D341Med (cell line): ENCODE results near the gene TNS3.

Source experiments
- DNase-seq: peaks from one replicate; pipeline ENCODE4 v3.0.0; 2012; ENCODE audit warnings: low spot score

TNS3 gene

DNA sequence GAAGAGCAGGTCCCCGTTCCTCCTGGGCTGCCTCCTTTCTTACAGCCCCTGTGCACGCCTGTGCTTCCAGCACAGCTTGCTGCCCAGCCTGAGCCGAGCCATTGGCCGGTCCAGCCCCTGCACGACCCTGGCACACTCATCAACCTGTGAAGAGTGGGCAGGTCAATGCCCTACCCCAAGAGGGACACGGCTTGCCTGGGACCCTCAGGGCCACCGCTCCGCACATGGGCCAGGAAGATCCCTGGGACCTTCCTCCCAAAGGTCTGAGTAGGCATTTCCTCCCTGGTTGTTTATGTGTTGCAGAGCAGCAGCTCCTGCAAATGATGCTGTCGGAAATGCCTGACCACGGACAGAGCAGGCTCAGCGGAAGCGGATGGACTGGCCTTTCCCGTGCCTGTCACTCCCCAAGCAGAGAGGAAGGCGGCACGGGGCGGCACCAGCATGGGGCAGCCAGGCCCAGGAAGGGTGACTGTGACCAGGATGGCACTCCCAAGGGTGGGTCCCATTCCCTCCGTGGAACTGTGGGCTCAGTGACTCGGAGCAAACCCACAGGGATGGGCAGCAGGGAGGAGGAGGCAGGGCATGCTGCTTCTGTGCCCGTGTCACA, 252.5 kb downstream of the TNS3 start:
- no peak for DNase-seq

DNA sequence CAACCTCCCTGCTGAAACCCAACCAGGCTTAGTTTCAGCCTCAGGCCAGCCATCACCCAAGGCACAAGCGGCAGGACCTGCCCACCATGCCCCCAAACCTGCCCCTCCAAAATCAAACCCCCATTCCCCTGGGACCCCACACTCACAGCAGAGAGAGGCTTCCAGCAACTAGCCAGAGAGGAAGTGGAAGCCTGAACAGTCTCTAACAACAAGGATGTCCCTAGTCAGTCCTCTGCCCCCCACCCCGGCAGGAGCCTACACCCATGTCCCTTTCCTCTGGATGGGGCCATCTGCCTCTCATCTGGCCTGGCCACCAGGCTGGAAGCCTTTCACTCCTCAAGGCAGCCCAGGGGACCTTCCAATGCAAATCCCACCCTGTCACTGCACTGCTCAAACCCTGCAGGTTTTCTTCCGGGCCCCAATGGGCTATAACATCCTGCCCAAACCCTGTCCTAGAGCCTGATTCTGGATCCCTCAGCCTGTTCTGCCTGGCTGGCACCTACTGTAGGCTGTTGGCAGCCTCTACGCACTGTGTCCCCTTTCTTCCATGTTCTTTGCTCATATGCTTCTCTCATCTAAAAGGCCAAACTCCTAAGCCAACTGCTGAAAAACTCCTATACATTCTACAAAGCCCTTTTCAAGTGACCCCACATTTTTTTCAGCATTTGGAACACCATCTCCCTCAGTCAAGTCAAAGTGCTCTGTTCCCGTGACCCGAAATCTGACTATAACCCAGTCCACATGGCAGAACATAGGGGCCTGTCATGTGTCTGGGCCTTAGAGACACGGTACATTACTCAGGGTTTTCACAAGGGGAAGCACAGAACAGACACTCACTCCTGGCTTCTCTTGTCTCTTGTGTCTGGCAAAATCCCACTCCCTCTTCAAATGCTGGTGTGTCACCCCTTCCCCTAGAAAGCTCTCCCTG, 253.3 kb downstream of the TNS3 start:
- no peak for DNase-seq

DNA sequence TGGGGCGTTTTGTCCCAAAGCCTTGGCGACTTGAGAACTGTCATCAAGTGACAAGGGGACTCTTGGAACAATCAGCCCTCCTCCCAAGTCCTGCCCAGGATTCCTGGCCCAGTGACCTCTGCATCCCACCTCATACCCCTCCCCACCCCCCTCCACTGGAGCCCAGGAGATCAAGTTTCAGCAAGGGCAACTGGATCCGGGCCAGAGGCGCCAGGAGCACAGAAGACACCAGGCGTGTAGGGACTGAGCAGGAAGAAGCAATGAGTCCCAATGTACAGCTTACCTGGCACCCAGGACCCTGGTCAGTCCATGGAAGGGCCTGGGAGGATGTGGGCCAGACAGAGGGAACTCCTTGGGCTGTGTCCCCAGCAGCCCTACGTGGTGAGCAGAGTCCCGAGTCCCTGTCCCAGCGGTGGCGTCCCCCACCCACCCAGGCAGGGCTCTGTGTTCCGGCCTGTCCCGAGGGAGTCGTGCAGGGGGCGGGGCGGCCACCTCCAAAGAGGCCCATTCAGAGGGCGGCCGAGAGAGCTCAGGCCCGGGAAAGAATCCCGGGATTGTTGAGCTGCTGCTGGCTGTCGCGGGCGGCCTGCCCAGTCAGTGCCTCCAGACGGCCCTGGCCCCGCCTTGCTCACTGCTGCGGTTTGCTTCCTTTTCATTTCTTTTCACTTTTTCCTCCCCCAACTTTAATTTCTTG, 254.1 kb downstream of the TNS3 start:
- no peak for DNase-seq

DNA sequence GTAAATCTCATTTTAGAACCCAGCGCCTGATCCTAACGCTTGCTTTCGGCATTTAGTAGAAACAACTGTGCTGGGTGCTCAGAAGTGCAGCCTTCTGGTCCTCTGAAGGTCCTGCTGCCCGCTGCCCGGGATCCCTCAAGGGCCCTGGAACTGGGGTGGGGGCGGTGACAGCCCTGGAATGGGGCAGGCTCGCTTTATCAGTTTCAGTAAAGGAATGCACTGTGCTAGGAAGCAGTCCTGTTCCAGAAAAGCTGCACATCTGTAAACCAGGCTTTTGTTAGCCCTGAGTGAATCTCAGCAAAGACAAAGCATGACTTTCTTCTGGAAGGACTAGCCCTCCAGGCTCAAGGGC, 254.6 kb downstream of the TNS3 start:
- DNase-seq = no peak

DNA sequence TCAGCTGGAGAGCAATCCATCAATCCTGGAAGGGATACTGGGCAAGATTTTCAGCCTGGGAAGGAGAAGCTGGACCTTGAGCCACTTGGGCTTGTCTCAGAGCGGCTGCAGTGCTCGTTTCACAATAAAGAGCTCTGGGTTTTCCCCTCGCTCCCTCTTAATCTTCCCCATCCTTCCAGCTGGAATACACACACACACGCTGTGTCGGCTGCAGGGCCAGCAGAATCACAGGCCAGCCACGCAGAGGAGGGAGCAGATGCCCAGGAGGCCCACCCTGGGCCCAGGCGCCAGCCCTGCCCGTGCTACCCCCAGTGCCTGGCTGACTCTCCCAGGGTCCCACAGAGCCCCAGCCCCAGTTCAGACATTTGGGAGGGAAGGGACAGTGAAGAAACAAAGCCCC, 255.1 kb downstream of the TNS3 start:
- DNase-seq = no peak

DNA sequence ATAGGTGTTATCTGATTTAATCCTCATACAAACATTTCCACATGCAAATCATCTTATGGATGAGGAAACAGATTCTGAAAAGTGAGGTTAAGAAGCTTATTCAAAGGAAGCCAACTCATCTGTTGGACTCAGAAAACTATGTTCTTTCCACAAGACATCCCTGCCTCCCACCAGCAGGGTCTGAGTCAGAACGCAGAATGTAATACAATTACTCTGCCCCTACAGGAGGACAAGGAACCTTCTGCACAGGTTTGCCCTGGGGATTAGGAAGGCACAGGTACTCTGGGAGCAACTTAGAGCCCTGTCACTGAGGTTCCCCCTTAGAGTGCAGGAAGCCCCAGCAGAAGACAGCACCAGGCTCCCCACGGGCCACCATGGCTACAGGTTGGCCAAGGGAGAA, 255.7 kb downstream of the TNS3 start:
- no peak for DNase-seq

DNA sequence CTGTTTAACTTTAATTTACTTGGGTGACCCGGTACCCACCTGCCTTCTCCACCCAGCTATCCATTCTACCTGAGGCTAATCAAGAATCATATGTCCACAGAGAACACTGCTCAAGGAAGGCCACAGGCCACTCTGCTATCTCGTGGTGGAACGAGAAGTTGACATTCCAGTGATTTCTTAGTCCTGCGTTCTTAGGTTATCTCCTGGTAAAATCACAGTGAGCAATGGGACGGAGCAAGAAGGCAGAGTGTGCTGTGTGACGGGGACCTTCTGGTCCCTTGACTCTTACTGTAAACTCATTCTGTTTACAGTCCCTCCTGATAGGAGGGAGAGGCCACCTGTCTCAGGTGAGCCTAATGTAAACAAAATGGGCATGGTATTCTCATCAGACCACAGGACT, 256.6 kb downstream of the TNS3 start:
- no peak for DNase-seq

DNA sequence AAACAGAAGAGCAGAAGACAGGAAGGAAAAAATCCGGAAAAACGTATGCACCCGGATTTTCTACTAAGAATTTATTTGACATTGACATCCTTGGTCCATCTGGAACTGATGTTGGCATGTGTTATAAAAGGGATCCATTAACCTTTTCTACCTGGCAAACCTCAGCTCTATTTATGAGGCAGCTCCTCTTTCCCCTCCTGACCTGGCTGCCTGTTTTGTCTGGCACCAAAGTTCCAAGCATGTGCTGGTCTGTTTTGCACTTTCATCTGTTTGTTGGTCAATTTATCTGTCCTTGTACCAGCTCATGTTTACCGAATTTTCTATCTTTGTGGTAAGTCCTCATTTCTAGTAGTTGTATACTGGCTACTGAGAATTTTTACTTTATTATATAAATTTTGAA, 258.0 kb downstream of the TNS3 start:
- no peak for DNase-seq

DNA sequence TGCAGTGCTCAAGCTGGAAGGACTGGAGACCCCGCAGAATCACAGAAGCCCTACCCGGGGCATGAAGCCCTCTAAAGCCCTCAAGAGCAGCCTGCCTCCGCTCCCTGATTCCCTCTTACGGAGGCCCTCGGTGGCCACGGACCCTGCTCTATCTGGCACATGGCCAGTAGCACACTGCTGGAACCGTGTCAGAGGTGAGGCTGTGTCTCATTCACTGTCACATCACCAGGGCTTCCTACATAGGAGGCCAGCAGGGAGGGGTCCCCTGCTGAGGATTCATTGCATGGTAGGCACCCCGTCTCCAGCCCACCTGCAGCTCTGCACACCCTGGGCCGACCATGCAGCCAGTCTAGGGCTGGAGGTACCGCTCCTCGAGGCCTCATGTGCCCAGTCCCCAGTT, 259.2 kb downstream of the TNS3 start:
- DNase-seq = no peak

DNA sequence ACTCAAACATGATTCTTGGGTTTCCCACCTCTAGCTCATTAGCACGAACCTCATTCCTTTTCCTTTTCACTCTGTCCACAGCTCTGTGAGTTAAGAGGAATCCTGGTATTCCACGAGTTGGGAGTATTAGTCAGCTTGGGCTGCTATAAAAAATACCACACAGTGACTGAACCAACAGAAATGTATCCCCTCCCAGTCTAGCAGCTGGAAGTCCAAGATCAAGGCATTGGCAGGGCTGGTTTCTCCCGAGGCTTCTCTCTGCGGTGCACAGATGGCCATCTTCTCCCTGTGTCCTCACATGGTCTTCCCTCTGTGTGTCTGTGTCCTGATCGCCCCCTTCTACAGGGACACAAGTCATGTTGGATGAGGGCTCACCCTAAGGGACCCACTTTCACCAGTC, 261.6 kb downstream of the TNS3 start:
- DNase-seq = no peak

DNA sequence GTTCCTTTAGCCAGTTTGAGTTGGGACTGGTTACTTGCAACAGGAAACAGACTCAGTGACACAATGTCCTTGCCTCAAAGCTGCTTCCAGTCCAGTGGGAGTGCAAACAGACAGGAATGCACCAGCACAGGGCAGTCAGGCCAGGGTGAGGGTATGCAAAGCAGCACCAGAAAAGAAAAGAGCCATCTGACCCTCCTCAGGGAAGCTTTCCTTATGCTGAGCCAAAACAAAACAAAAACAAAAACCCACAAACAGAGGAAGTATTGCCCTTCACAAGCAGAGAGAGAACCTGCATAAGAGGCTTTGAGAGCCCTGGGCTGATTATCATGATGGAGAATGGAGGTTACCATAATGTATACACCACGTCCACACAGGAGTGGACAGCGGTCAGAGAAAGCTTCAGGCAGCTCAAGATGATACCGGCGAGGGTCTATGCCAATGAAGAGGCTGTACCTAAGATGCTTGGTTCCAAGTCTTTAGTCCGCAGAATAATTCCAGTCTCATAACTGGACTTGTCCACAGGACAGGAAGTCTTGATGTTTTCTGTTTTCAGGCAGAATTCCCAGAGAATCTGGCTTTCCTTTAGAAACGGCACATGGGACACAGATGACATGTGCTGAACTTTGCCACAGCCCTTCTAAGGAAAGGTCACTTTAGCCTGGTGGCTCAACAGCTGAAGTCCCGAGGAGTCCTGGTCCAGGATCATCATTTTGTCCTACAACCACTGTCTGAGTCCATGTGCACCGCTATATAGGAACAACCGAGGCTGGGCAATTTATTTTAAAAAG, 263.3 kb downstream of the TNS3 start:
- no peak for DNase-seq

DNA sequence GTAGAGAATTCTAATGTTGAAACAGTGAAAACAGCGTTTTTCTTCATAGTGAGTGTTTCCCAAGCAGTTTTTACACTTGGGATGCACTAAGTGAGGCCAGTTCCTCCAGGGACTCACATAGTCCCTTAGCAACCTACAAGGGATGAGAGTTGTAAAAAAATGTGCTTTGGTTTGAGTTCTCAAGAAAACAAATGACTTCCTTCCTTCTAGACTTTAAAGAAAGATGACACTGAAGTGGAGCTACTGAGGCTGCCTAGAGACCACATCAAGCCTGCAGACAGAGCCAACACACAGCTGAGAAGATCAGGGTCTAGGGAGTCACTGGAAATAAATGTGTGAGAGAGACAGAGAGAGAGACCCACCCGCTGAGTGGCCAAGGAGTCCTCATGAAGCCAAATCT, 264.4 kb downstream of the TNS3 start:
- DNase-seq = no peak

DNA sequence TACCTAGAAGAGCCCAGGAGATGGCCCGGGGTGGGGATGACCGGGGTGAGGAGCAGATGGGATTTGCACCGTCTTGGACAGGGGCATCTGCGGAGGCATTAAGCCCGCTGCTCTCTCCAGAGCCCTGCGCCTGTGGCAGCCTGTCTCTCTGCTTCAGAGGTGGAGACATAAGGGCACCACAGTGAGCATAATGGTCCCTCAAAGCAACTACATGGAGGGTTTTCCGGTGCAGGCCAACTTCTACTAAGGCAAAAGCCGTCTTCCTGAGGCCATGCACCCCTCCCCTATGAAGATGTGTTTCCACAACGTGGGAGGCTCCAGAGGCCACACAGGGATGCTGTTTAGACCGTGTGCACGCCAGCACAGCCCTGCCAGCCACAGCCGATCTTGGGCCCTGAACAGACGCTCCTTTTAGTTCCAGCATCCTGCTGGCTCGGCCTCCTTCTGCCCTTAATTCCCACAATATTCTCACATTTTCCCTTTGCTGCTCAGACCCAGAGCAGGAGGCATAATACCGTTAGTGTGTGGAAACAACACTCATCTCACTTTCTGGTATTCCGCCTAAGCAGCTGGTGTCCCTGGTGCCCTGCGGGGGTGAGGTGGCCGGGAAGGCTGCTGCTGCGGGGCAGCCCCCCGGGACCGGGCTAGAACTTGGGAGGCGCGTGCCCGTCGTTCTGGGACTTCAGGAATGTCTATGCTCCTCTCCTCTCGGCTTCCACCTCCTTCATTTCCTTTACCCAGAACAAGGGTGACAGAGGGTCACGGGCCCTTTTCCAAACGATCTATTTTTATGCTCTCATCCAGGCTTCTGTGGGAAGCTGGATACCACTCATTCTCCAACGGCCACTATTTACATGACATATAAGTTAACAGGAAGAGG, 266.9 kb downstream of the TNS3 start:
- no peak for DNase-seq

DNA sequence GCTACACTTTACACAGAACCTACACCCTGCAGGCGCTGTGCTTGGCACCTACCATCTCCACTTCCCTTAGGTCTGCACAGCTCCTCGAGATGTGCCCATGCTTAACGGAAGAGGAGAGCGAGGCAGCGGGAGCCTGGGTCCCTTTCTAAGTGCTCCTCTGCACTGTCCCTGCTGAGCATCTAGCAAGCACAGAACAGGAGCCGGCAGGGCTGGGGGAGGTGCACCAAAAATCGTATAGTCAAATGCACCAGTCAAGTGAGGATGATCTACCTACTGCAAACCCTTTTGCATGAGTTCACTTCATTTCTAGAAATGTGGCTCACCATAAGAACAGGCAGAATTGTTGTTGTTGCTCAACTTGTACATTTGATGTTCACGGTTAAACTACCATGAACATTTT, 267.7 kb downstream of the TNS3 start:
- DNase-seq = no peak

DNA sequence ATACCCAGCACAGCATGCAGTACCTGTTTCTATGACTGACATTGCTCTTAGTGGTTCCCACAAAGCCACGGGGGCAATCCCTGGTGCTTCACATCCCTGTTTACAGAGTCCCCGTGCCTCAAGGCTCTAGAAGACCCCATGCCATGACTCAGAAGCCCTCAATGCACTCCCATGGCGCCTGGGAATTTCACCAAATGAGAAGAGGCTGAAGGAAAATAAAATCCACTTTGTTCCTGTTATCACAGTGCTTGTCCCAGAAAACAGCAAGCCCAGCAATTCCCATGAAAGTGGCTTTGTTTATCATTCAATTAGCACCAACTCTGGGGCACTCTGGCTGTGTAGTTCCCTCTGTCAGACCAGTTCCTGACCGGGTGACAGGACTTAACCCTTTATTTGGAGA, 268.3 kb downstream of the TNS3 start:
- DNase-seq = no peak

DNA sequence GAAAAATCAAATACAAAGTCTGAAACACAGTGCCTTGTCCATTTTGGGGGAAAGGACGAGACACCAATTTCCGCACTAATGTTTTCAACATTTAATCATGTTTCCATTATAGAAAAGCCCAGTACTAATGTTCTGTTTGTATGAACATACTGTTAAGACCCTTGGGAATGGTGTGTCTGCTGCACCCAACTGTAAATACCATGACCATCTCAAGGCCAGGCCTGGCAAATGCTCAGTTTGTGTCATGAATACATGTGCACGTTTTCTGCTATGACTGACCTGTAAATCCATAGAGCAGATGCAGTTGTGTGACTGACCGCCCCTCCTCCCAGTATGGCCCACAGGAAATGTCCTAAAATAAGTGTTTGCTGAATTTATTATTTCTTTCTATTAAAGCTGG, 270.0 kb downstream of the TNS3 start:
- no peak for DNase-seq

DNA sequence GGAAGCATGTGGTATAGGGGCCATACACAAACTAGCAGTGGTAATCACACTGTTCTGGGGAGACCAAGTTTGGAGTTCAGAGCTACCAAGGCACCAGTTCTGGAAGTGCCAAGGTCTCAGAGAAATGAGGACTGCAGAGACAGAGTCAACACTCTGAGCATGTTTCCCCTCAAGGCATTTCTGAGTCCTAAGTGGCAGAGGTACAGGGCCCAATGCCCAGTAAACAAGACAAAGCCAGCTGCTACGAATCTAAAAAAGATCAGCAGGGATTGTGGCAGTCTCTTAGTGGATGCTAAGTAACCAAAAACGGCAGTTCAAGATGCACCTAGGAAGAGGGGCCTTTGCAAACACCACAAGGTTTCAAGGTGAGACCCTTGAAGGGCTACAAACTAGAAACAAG, 271.9 kb downstream of the TNS3 start:
- DNase-seq = no peak

DNA sequence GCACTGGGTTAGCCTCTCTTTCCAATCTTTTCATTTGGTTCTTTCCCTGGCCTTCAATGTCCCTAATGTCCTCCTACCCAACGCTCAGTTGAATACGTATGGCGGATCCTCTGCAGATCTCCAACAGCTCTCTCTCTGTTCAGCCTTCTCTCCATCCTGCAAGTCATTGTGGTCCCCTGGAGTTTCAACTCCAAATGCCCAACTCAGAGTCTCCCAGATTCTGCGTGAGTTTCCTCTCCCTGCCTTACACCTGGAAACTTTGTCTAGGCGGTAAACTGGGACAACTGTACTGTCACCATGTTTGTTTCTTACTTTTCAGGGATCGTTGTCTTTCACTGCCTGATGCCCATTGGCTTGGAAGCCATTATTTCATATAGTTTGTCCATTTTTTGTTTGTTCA, 273.1 kb downstream of the TNS3 start:
- DNase-seq = no peak

DNA sequence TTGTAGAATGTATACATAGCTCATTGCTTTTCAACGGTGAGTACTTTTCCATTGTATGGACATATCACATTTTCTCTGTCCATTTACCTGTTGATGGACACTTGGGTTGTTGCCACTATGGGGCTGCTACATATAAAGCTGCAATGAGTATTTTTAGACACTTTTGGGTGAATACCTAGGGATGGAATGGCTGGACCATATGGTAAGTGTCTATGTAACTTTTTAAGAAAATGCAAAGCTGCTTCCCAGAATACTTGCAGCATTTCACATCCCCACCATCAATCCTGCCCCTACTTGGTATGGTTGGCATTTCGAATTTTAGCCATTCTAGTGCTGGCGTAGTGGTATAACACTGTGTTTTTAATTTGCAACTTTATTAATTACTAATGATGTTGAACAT, 274.6 kb downstream of the TNS3 start:
- no peak for DNase-seq

DNA sequence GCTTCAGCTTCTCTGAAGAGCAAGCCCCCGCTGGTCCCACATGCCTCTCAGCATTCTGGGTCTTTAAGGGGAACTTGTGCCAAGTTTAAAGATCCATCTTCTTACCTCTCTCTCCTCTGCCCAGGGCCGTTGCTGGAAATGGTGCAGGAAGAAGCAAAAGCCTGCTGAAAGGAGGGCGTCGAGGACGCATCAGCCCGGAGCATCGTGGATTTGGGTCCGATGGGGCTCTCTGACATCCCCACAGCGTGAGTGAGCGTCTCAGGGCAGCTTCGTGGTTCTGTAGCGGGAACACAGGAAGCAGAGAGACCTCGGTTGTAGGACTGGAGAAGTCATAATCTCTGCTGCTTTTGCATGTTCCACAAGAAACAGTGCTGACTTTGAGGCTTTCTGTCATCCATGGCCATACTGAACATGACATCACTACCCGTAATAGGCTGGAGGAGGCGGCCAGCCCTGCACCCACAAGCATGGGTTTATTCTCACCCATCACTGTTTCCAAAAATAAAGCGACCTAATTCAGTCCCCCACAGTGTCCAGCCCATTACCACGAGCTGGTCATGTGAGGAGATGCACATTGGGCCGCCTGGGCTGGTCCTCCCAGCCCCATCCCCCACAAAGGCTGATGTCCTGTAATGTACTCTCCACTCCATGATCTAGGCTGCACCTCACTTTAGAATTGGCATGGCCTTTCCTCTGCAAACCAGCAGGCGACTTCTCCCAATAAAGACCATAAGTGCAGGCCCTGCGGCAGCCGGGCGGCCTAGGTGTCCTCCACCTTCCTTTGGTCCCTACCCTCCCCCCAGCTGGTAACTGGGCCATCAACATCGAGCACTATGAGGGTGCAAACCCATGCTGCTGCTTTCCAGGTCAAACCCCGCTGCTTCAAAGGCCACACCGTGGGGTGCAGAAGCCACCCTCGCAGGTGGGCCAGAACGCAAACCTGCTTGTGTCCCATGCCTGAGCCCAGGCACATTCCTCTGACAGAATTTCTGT, 276.9 kb downstream of the TNS3 start:
- no peak for DNase-seq
